HepG2 (cell line): ENCODE measurements around the gene CDC26. TPM values are rescaled to one million over a fixed set of nuclear protein-coding genes. Genes with fewer than 3 reads are reported as not detected.

Experiments
- ATAC-seq: fragments of 200-7000 bp; cut with Tn5 transposase; 3 replicates; pipeline ENCODE4 v1.9.1; 2020; ENCODE audit warnings: mild to moderate bottlenecking, moderate library complexity
- BruUV-seq: library from RNA; stranded (reverse); fragments of 400-500 nt; replicated peaks from 2 replicates; lab custom pipeline; 2021; lab: Mats Ljungman, UMichigan
- CTCF ChIA-PET: fragments of 300-600 bp; formaldehyde crosslinking; extraction: SDS; loops from one replicate; lab custom pipeline; 2021; ENCODE audit warnings: low total read pairs, inconsistent platforms, low intra/inter-chr PET ratio; lab: Yijun Ruan, JAX
- POLR2A ChIA-PET: fragments of 350-600 bp; sonication (Branson Sonifier 250); formaldehyde crosslinking; loops from one replicate; lab custom pipeline; 2020; ENCODE audit warnings: antibody characterized with exemption, inconsistent platforms; lab: Yijun Ruan, JAX
- DNase-seq: peaks from one replicate; pipeline ENCODE4 v3.0.0-alpha.2; 2015; ENCODE audit warnings: low spot score
- FAIRE-seq: peaks from 3 replicates; lab custom pipeline; 2011; peaks lifted over from hg19 to GRCh38; lab: Jason Lieb, UNC
- H2AFZ ChIP-seq: one replicate; pipeline ENCODE4 v1.6.1; 2011; ENCODE audit warnings: low read length, inconsistent platforms
- H3K27ac ChIP-seq: fragments of 300-600 bp; 3 replicates; pipeline ENCODE4 v1.8.0; 2011; ENCODE audit warnings: mixed run types, mild to moderate bottlenecking, mixed read lengths, low read length, inconsistent platforms; ENCODE audit not compliant: insufficient read depth; ENCODE audit errors: extremely low read length
- H3K27me3 ChIP-seq, 2 experiments: fragments of 200-600 bp in 1 of 2; 2 replicates in 1 of 2; 3 replicates in 1 of 2; pipeline versions ENCODE4 v1.6.0 to v1.8.0; 2011; ENCODE audit warnings: low read length in 2 of 2, mild to moderate bottlenecking in 2 of 2, moderate library complexity in 2 of 2, inconsistent platforms in 1 of 2; ENCODE audit not compliant: insufficient read depth in 2 of 2, control insufficient read depth in 1 of 2
- H3K36me3 ChIP-seq, 2 experiments: fragments of 200-600 bp in 1 of 2; replicated peaks in 1 of 2; 2 replicates in 1 of 2; 3 replicates in 1 of 2; pipeline versions ENCODE4 v1.5.1 to v1.8.0; 2011; ENCODE audit warnings: low read length in 2 of 2, inconsistent platforms in 1 of 2; ENCODE audit not compliant: insufficient read depth in 2 of 2, control insufficient read depth in 1 of 2
- H3K4me1 ChIP-seq: 2 replicates; pipeline ENCODE4 v1.5.1; 2012; ENCODE audit warnings: low read length, inconsistent platforms; ENCODE audit not compliant: insufficient read depth
- H3K4me2 ChIP-seq: 2 replicates; pipeline ENCODE4 v1.6.0; 2011; ENCODE audit warnings: low read depth, low read length, inconsistent platforms
- H3K4me3 ChIP-seq, 3 experiments: fragments of 200-600 bp in 1 of 3; sonication (generic), shearing (Covaris generic) in 1 of 3; replicated peaks in 1 of 3; 2 replicates each; pipeline ENCODE4 v1.5.1; 2011 to 2016; ENCODE audit warnings: low read length in 3 of 3, inconsistent platforms in 2 of 3, low read depth in 2 of 3, mild to moderate bottlenecking in 2 of 3, control low read depth in 1 of 3, mixed read lengths in 1 of 3; ENCODE audit not compliant: insufficient read depth in 1 of 3
- H3K79me2 ChIP-seq: one replicate; pipeline ENCODE4 v1.6.1; 2011; ENCODE audit warnings: low read length, inconsistent platforms; ENCODE audit not compliant: insufficient read depth
- H3K9ac ChIP-seq: 2 replicates; pipeline ENCODE4 v1.6.0; 2011; ENCODE audit warnings: mild to moderate bottlenecking, low read depth, low read length, inconsistent platforms; ENCODE audit not compliant: insufficient read depth
- H3K9me3 ChIP-seq: 2 replicates; pipeline ENCODE4 v1.5.1; 2012; ENCODE audit warnings: mild to moderate bottlenecking, low read length
- H4K20me1 ChIP-seq: 2 replicates; pipeline ENCODE4 v1.6.0; 2011; ENCODE audit warnings: inconsistent platforms, mild to moderate bottlenecking, low read length, moderate library complexity; ENCODE audit not compliant: insufficient read depth
- ASH2L ChIP-seq: fragments of 300-600, 200-600 bp; sonication (generic); IDR thresholded peaks from 2 replicates; pipeline ENCODE4 v1.7.0; 2017; ENCODE audit warnings: low read depth, mild to moderate bottlenecking, moderate library complexity, mixed read lengths, low read length; ENCODE audit not compliant: insufficient read length
- CTCF ChIP-seq: sonication (generic); formaldehyde crosslinking; IDR thresholded peaks from 2 replicates; pipeline ENCODE4 v1.5.0; 2020; ENCODE audit warnings: mild to moderate bottlenecking, missing genetic modification reagents, moderate library complexity
- DNMT3B ChIP-seq: conservative IDR thresholded peaks from 2 replicates; pipeline ENCODE4 v1.6.1; 2016; ENCODE audit warnings: missing biosample characterization, control low read depth
- HNRNPLL ChIP-seq: fragments of 200-400 bp; formaldehyde crosslinking; IDR thresholded peaks from 2 replicates; pipeline ENCODE4 v1.6.1; 2017; ENCODE audit warnings: mild to moderate bottlenecking, low read depth, low read length; ENCODE audit not compliant: poor library complexity, severe bottlenecking
- MAZ ChIP-seq, 2 experiments: sonication (generic) in 1 of 2; formaldehyde crosslinking in 1 of 2; IDR thresholded peaks; 2 replicates each; pipeline versions ENCODE4 v1.5.0 to v1.6.1; 2012 to 2020; ENCODE audit warnings: low read depth in 2 of 2, mild to moderate bottlenecking in 2 of 2, borderline replicate concordance in 1 of 2, improper control_type of control experiment in 1 of 2, low read length in 1 of 2, missing genetic modification reagents in 1 of 2, moderate library complexity in 1 of 2
- MIXL1 ChIP-seq: IDR thresholded peaks from 2 replicates; pipeline ENCODE4 v1.6.1; 2016
- NONO ChIP-seq, 2 experiments: fragments of 450-650 bp in 1 of 2; sonication (generic) in 1 of 2; formaldehyde crosslinking in 1 of 2; IDR thresholded peaks in 1 of 2; conservative IDR thresholded peaks in 1 of 2; 2 replicates each; pipeline versions ENCODE4 v1.6.1 to v1.8.0; 2017 to 2022; ENCODE audit warnings: mild to moderate bottlenecking in 1 of 2, missing genetic modification reagents in 1 of 2, moderate library complexity in 1 of 2
- PCBP1 ChIP-seq: fragments of 200-400 bp; formaldehyde crosslinking; IDR thresholded peaks from 2 replicates; pipeline ENCODE4 v1.6.1; 2017; ENCODE audit warnings: mild to moderate bottlenecking, low read depth, low read length, borderline replicate concordance
- RBFOX2 ChIP-seq: fragments of 200-400 bp; formaldehyde crosslinking; IDR thresholded peaks from 2 replicates; pipeline ENCODE4 v1.6.1; 2017; ENCODE audit warnings: low read depth, mild to moderate bottlenecking, low read length
- SALL2 ChIP-seq: sonication (generic); formaldehyde crosslinking; IDR thresholded peaks from 2 replicates; pipeline ENCODE4 v1.8.1; 2023; ENCODE audit warnings: mild to moderate bottlenecking, missing genetic modification reagents, inconsistent platforms
- TBL1XR1 ChIP-seq: fragments of 150-350 bp; IDR thresholded peaks from 2 replicates; pipeline ENCODE4 v1.6.1; 2014; ENCODE audit warnings: borderline replicate concordance, low read length; ENCODE audit not compliant: partially characterized antibody
- TSC22D2 ChIP-seq: sonication (generic); formaldehyde crosslinking; IDR thresholded peaks from 2 replicates; pipeline ENCODE4 v1.5.1; 2020; ENCODE audit warnings: missing genetic modification reagents, mild to moderate bottlenecking, borderline replicate concordance
- ZGPAT ChIP-seq: IDR thresholded peaks from 2 replicates; pipeline ENCODE4 v1.6.1; 2016; ENCODE audit warnings: mild to moderate bottlenecking
- ZMAT3 ChIP-seq: sonication (generic); formaldehyde crosslinking; conservative IDR thresholded peaks from 2 replicates; pipeline ENCODE4 v1.7.0; 2021; ENCODE audit warnings: missing genetic modification reagents
- ZNF234 ChIP-seq: sonication (generic); formaldehyde crosslinking; conservative IDR thresholded peaks from 2 replicates; pipeline ENCODE4 v1.5.1; 2020; ENCODE audit warnings: mild to moderate bottlenecking, missing genetic modification reagents
- ZNF747 ChIP-seq: sonication (generic); formaldehyde crosslinking; IDR thresholded peaks from 2 replicates; pipeline ENCODE4 v1.8.1; 2023; ENCODE audit warnings: missing genetic modification reagents, mild to moderate bottlenecking, borderline replicate concordance
- WGBS: methylation state at CpG from one replicate; pipeline ENCODE4 v1.1.6; 2017; ENCODE audit warnings: low lambda C conversion rate; 5-methylcytosine and 5-hydroxymethylcytosine counted together
- in situ Hi-C: cut with HindIII; loops from 2 replicates; pipeline ENCODE4 v1.10.0; 2017; ENCODE audit warnings: low pct_unique_long_range_greater_than_20kb; ENCODE audit not compliant: extremely low pct_ligation_motif_present
- intact Hi-C: fragments of 100-400 bp; cut with micrococcal nuclease; formaldehyde crosslinking; loops from one replicate; pipeline ENCODE4 v1.10.0; 2022; ENCODE audit not compliant: unreplicated experiment
- polyA plus RNA-seq, 8 experiments: library from polyadenylated mRNA; depleted of rRNA in 3 of 8; stranded (reverse) in 7 of 8; unstranded in 1 of 8; fragments of >200 nt; fragmentation: Illumina TruSeq in 4 of 8; extraction: Trizol in 4 of 8; gene quantifications; 2 replicates each; pipeline versions ENCODE4 v1.2.1 to v1.2.3, GENCODE V29; 2011 to 2016; ENCODE audit warnings: low read depth in 4 of 8, missing spikeins in 1 of 8, mixed read lengths in 1 of 8; ENCODE audit not compliant: insufficient read depth in 1 of 8
- total RNA-seq, 5 experiments: library from RNA; depleted of rRNA; stranded (reverse); fragments of >200 nt; fragmentation: Illumina TruSeq; extraction: Trizol; gene quantifications; 2 replicates each; pipeline ENCODE4 v1.2.3, GENCODE V29; 2016; ENCODE audit warnings: low read depth in 1 of 5
- TF ChIP-seq, protein P1 (sequence below): sonication (generic); formaldehyde crosslinking; IDR thresholded peaks from 2 replicates; pipeline ENCODE4 v1.5.0; 2020; ENCODE audit warnings: missing genetic modification reagents, mild to moderate bottlenecking, borderline replicate concordance

The CDC26 gene
- total and polyA plus RNA-seq, 2 of the 13 experiments (the other 11 are each of a cell fraction or from before 2014, with no cell fraction given), result 26.6 to 57.9 TPM

DNA sequence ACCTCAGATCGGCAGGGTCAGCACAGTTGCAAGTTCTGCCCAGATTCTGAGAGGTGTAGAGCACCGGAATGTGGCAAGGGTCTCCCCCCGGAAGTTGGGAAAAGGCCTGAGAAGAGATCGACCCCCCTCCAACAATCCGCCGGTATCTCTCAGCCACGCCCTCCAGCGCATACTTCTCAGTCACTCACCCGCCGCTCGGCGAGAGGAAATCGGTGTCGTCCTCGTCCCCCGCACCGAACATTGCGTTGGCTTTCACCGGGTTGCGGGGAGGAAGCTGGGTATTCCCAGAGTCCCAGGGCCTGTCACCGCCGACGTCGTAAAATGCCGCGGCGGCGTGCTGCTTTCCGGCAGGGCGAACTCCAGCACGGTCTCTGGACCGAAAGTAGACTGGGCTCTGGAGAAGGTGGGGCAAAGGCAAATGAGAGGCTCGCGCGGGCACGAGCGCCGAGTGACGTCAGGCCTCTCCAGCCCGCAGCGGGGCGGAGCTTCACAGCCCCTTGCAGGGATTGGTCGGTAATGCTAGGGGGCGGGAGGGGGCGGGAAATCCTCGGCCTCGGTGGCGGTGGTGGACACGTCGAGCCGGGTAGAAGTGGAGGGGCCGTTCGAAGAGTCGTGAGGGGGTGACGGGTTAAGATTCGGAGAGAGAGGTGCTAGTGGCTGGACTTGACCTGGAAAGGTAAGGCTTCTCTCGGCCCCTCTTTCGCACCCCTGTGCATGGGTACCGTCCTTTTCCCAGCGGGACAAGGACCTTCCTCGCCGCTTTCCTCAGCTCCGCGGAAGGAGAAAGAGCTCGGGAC is 54.2 kb downstream of the CDC26 start, which contains the start of the genes FKBP15 and SLC31A1:
FKBP15 (minus strand) TSS at position 275 of the 797 bp plus-strand sequence; CDS start at position 241, 34 bp downstream.
SLC31A1 (plus strand) TSS at position 542 of the 797 bp plus-strand sequence. CDS start 34,605 bp downstream, outside the sequence.
- H3K36me3 ChIP-seq, result no peaks in the 10 kb centered on the region; a peak in 1 of 5 replicates
- H3K9ac ChIP-seq, result peak within 1 kb of the TSS; percentile 97
- H3K9me3 ChIP-seq, result no peaks in the 10 kb centered on the region
- FAIRE-seq (peak; percentile 32), ATAC-seq (peak; percentile 90), DNase-seq (peak; percentile 95)
- in situ Hi-C loops (no loop called here), intact Hi-C loops (loop anchor here (2.0 to 5.0 kb wide), 4 partner anchors 41 to 84 kb away; partner anchors contain the start of genes CDC26, PRPF4 and SLC31A2)
- H3K27ac ChIP-seq, result peak within 1 kb of the TSS; percentile 86
- no TSS peak for BruUV-seq
- H2AFZ ChIP-seq, result peak within 1 kb of the TSS; percentile 58
- H3K27me3 ChIP-seq, result peaks cover 0 to 3% of the 10 kb centered on the region in 2 experiments; a peak in 1 of 5 replicates
- POLR2A ChIA-PET, result interaction anchor here (0.6 to 2.8 kb wide), 21 partner anchors 9 to 741 kb away, joined by 3 to 40 read pairs (median 4); partner anchors contain the start of genes C9orf43, CDC26, POLE3 and PRPF4
- CTCF ChIA-PET, result no interaction called here
- peak within 1 kb of the TSS; percentile 90 to 92 (median 91) for H3K4me3 ChIP-seq
- peaks cover 83% of the 10 kb centered on the region for H3K79me2 ChIP-seq
- H3K4me1 ChIP-seq, result peaks cover 53% of the 10 kb centered on the region
- H4K20me1 ChIP-seq, result no peaks in the 10 kb centered on the region
- 1% methylated on average over 16 of the region's 65 CpGs for WGBS
- peak within 1 kb of the TSS; percentile 85 for H3K4me2 ChIP-seq
- TF ChIP-seq TBL1XR1, result no peak
- TF ChIP-seq ZNF747, result peak; percentile 68; the same call in 1 of the 2 replicates
- peak; percentile 62; the same call in 1 of the 2 replicates for TF ChIP-seq MAZ (IDR thresholded peaks at IDR 0.05; ENCODE audit: borderline replicate concordance, low read depth, low read length)
- peak; percentile 36; the same call in 1 of the 2 replicates for TF ChIP-seq MAZ (CRISPR knock-in tag; IDR thresholded peaks at IDR 0.05; ENCODE audit: low read depth)
- peak; percentile 35; the same call in 1 of the 2 replicates for TF ChIP-seq MIXL1 (CRISPR knock-in tag)
- 0 out of 2 replicates have a peak, but pooled peaks have one; percentile 35 for TF ChIP-seq PCBP1
- TF ChIP-seq CTCF (CRISPR knock-in tag), result no peak
- TF ChIP-seq ZNF234 (CRISPR knock-in tag), result no peak
- 0 out of 2 replicates have a peak, but pooled peaks have one; percentile 49 for TF ChIP-seq DNMT3B
- TF ChIP-seq HNRNPLL, result peak; percentile 97
- TF ChIP-seq RBFOX2, result peak; percentile 75
- TF ChIP-seq NONO (IDR thresholded peaks at IDR 0.05), result no peak
- peak; percentile 93 for TF ChIP-seq NONO (CRISPR knock-in tag; conservative IDR thresholded peaks at IDR 0.05)
- TF ChIP-seq ASH2L, result peak; percentile 96
- TF ChIP-seq ZGPAT (CRISPR knock-in tag), result peak; percentile 79; the same call in 1 of the 2 replicates
- TF ChIP-seq, protein P1, sequence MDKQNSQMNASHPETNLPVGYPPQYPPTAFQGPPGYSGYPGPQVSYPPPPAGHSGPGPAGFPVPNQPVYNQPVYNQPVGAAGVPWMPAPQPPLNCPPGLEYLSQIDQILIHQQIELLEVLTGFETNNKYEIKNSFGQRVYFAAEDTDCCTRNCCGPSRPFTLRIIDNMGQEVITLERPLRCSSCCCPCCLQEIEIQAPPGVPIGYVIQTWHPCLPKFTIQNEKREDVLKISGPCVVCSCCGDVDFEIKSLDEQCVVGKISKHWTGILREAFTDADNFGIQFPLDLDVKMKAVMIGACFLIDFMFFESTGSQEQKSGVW, result no peak
- TF ChIP-seq ZMAT3 (CRISPR knock-in tag), result 0 out of 2 replicates have a peak, but pooled peaks have one; percentile 20
- TF ChIP-seq TSC22D2 (CRISPR knock-in tag), result no peak
- peak; percentile 85; the same call in 1 of the 2 replicates for TF ChIP-seq SALL2
